K562 (cell line): Measurements from ENCODE around the gene PAPSS2. TPM values are rescaled to one million over a fixed set of nuclear protein-coding genes. Genes with fewer than 3 reads are reported as not detected.

Source experiments
- ATAC-seq: fragments of 200-7000 bp; cut with Tn5 transposase; 3 replicates; pipeline ENCODE4 v1.9.1; 2020; ENCODE audit warnings: moderate library complexity
- BruUV-seq: library from RNA; stranded (reverse); fragments of 400-500 nt; replicated peaks from 2 replicates; lab custom pipeline; 2021; lab: Mats Ljungman, UMichigan
- CTCF ChIA-PET: fragments of 300-600 bp; formaldehyde crosslinking; extraction: SDS; loops from one replicate; lab custom pipeline; 2021; ENCODE audit warnings: low intra/inter-chr PET ratio; lab: Yijun Ruan, JAX
- POLR2A ChIA-PET: fragments of 300-600, 350-650 bp; sonication (Branson Sonifier 250); formaldehyde crosslinking; extraction: SDS; loops from one replicate; lab custom pipeline; 2021; ENCODE audit warnings: antibody characterized with exemption, inconsistent platforms; lab: Yijun Ruan, JAX
- DNase-seq, 4 experiments: peaks; one replicate each; pipeline versions ENCODE4 v3.0.0 to v3.0.0-alpha.2; 2011 to 2018; ENCODE audit warnings: low spot score in 3 of 4, mixed read lengths in 3 of 4; ENCODE audit errors: extremely low read depth in 1 of 4
- FAIRE-seq: peaks from 2 replicates; lab custom pipeline; 2011; peaks lifted over from hg19 to GRCh38; lab: Jason Lieb, UNC
- H2AFZ ChIP-seq: 2 replicates; pipeline ENCODE4 v1.6.0; 2011; ENCODE audit warnings: low read depth, low read length, control low read depth, inconsistent platforms
- H3K27ac ChIP-seq: fragments of 200-600 bp; 3 replicates; pipeline ENCODE4 v1.8.0; 2011; ENCODE audit warnings: low read depth, mild to moderate bottlenecking, control low read depth, inconsistent platforms, low read length, moderate library complexity, mixed read lengths; ENCODE audit errors: extremely low read depth
- H3K27me3 ChIP-seq, 2 experiments: fragments of 300-600 bp in 1 of 2; 2 replicates in 1 of 2; 3 replicates in 1 of 2; pipeline versions ENCODE4 v1.6.0 to v1.8.0; 2011; ENCODE audit warnings: inconsistent platforms in 2 of 2, low read length in 2 of 2, mild to moderate bottlenecking in 1 of 2, mixed read lengths in 1 of 2, moderate library complexity in 1 of 2; ENCODE audit not compliant: control insufficient read depth in 2 of 2, insufficient read depth in 2 of 2
- H3K36me3 ChIP-seq: fragments of 300-600 bp; 3 replicates; pipeline ENCODE4 v1.8.0; 2011; ENCODE audit warnings: mild to moderate bottlenecking, low read length, inconsistent platforms; ENCODE audit not compliant: control insufficient read depth, insufficient read depth
- H3K4me1 ChIP-seq, 2 experiments: fragments of 200-600 bp in 1 of 2; replicated peaks in 1 of 2; 2 replicates in 1 of 2; 3 replicates in 1 of 2; pipeline versions ENCODE4 v1.5.1 to v1.8.0; 2011; ENCODE audit warnings: inconsistent platforms in 2 of 2, low read length in 2 of 2, mild to moderate bottlenecking in 1 of 2, mixed read lengths in 1 of 2, moderate library complexity in 1 of 2; ENCODE audit not compliant: control insufficient read depth in 2 of 2, insufficient read depth in 2 of 2
- H3K4me2 ChIP-seq: 2 replicates; pipeline ENCODE4 v1.6.1; 2011; ENCODE audit warnings: low read length, control low read depth, inconsistent platforms, mixed read lengths; ENCODE audit not compliant: insufficient read depth
- H3K4me3 ChIP-seq: fragments of 200-600 bp; sonication (generic), shearing (Covaris generic); 2 replicates; pipeline ENCODE4 v1.5.1; 2016; ENCODE audit warnings: control low read depth, inconsistent platforms
- H3K79me2 ChIP-seq: fragments of 200-600 bp; 3 replicates; pipeline ENCODE4 v1.8.0; 2011; ENCODE audit warnings: low read length, inconsistent platforms; ENCODE audit not compliant: control insufficient read depth, insufficient read depth
- H3K9ac ChIP-seq, 2 experiments: 2 replicates each; pipeline versions ENCODE4 v1.6.0 to v1.6.1; 2011; ENCODE audit warnings: low read depth in 2 of 2, low read length in 2 of 2, control low read depth in 1 of 2, inconsistent platforms in 1 of 2, mild to moderate bottlenecking in 1 of 2, mixed read lengths in 1 of 2; ENCODE audit not compliant: insufficient read depth in 1 of 2
- H3K9me1 ChIP-seq: one replicate; pipeline ENCODE4 v1.6.0; 2011; ENCODE audit warnings: inconsistent platforms, mild to moderate bottlenecking, low read length, moderate library complexity; ENCODE audit not compliant: control insufficient read depth, insufficient read depth
- H3K9me3 ChIP-seq: replicated peaks from 2 replicates; pipeline ENCODE4 v1.5.1; 2011; ENCODE audit warnings: low read depth, low read length, inconsistent platforms; ENCODE audit not compliant: control insufficient read depth, insufficient read depth
- H4K20me1 ChIP-seq: replicated peaks from 2 replicates; pipeline ENCODE4 v1.6.1; 2011; ENCODE audit warnings: low read length, inconsistent platforms, mixed read lengths; ENCODE audit not compliant: control insufficient read depth, insufficient read depth
- CHD1 ChIP-seq: fragments of 200-600 bp; sonication (generic); IDR thresholded peaks from one replicate; pipeline ENCODE4 v1.6.1; 2012; ENCODE audit warnings: mild to moderate bottlenecking, moderate library complexity, low read length, inconsistent platforms
- HES1 ChIP-seq: fragments of 450-650 bp; IDR thresholded peaks from 2 replicates; pipeline ENCODE4 v1.6.1; 2016; ENCODE audit warnings: low read depth, mild to moderate bottlenecking, moderate library complexity
- KHSRP ChIP-seq: fragments of 450-650 bp; IDR thresholded peaks from 2 replicates; pipeline ENCODE4 v1.6.1; 2017
- PML ChIP-seq: IDR thresholded peaks from 2 replicates; pipeline ENCODE4 v1.6.1; 2012; ENCODE audit warnings: low read length, inconsistent platforms
- ZNF324 ChIP-seq: fragments of 250-450 bp; sonication (Bioruptor Pico); IDR thresholded peaks from 2 replicates; pipeline ENCODE4 v1.4.0; 2020; ENCODE audit warnings: mild to moderate bottlenecking
- WGBS: fragments of 100-300 bp; shearing (Covaris generic); methylation state at CpG from one replicate; pipeline ENCODE4 v1.1.6; 2016; ENCODE audit warnings: low coverage, mixed read lengths; ENCODE audit not compliant: insufficient coverage; ENCODE audit errors: missing lambda C conversion rate; 5-methylcytosine and 5-hydroxymethylcytosine counted together
- in situ Hi-C: fragments of 300-500 bp; cut with MboI; formaldehyde crosslinking; loops from 4 replicates; pipeline ENCODE4 v1.15.0; 2018; ENCODE audit warnings: inconsistent platforms, mixed read lengths
- intact Hi-C: fragments of 100-400 bp; cut with micrococcal nuclease; formaldehyde crosslinking; loops from 2 replicates; pipeline ENCODE4 v1.14.2; 2022
- polyA plus RNA-seq, 8 experiments: library from polyadenylated mRNA; depleted of rRNA in 4 of 8; stranded (reverse) in 5 of 8; unstranded in 3 of 8; fragments of >200 nt; fragmentation: Nextera tagmentation in 2 of 8; fragmentation: Illumina TruSeq in 1 of 8; extraction: Ambion mirVana in 2 of 8; extraction: Trizol in 1 of 8; gene quantifications; 2 replicates each; pipeline versions ENCODE4 v1.2.1 to v1.2.3, GENCODE V29; 2011 to 2014; ENCODE audit warnings: inconsistent platforms in 1 of 8, missing spikeins in 1 of 8
- total RNA-seq, 7 experiments: library from RNA; depleted of rRNA in 6 of 7; stranded (reverse); fragments of >200 nt in 6 of 7; fragmentation: Illumina TruSeq in 2 of 7; extraction: Trizol in 2 of 7; gene quantifications; 2 replicates each; pipeline versions ENCODE4 v1.2.1 to v1.2.3, GENCODE V29; 2011 to 2021; ENCODE audit warnings: low replicate concordance in 1 of 7
- TF ChIP-seq, protein P1 (sequence below): sonication (generic); formaldehyde crosslinking; IDR thresholded peaks from 2 replicates; pipeline ENCODE4 v1.8.0; 2022; ENCODE audit warnings: mild to moderate bottlenecking, missing genetic modification reagents
- TF ChIP-seq, protein P2 (sequence below): fragments of 250-450 bp; sonication (Bioruptor Pico); IDR thresholded peaks from 2 replicates; pipeline ENCODE4 v1.5.0; 2021; ENCODE audit warnings: mild to moderate bottlenecking, moderate library complexity

Gene PAPSS2
- total and polyA plus RNA-seq, 9 of the 15 experiments (the other 6 are each of a cell fraction or from before 2014, with no cell fraction given), result 0.01 to 0.29 TPM; not detected in 7

DNA sequence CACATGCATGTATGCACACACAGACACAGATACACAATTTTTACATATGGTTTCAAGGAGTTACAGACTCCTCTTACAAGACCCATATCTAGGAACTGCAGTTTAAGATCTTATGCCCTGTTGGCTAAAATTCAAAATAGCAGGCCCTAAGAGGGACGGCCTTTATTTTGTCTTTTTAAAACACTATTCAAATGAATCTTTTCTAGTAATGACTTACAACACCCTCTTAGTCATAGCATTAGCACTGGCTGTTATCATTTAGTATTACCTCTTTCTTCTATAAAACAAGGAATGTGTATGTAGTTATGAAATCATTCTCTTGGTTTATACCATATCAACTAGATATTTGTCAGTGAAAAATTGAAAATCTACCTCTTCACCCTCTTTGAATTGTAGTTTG is 15.3 kb downstream of the PAPSS2 start (continued):
- TF ChIP-seq PML, result no peak

GRCh38 chr10:87675396-87676376 is 16.0 kb downstream of the PAPSS2 start:
- TF ChIP-seq CHD1 (no peak), HES1 (no peak), ZNF324 (CRISPR knock-in tag) (no peak), KHSRP (no peak)
- TF ChIP-seq, protein P1, sequence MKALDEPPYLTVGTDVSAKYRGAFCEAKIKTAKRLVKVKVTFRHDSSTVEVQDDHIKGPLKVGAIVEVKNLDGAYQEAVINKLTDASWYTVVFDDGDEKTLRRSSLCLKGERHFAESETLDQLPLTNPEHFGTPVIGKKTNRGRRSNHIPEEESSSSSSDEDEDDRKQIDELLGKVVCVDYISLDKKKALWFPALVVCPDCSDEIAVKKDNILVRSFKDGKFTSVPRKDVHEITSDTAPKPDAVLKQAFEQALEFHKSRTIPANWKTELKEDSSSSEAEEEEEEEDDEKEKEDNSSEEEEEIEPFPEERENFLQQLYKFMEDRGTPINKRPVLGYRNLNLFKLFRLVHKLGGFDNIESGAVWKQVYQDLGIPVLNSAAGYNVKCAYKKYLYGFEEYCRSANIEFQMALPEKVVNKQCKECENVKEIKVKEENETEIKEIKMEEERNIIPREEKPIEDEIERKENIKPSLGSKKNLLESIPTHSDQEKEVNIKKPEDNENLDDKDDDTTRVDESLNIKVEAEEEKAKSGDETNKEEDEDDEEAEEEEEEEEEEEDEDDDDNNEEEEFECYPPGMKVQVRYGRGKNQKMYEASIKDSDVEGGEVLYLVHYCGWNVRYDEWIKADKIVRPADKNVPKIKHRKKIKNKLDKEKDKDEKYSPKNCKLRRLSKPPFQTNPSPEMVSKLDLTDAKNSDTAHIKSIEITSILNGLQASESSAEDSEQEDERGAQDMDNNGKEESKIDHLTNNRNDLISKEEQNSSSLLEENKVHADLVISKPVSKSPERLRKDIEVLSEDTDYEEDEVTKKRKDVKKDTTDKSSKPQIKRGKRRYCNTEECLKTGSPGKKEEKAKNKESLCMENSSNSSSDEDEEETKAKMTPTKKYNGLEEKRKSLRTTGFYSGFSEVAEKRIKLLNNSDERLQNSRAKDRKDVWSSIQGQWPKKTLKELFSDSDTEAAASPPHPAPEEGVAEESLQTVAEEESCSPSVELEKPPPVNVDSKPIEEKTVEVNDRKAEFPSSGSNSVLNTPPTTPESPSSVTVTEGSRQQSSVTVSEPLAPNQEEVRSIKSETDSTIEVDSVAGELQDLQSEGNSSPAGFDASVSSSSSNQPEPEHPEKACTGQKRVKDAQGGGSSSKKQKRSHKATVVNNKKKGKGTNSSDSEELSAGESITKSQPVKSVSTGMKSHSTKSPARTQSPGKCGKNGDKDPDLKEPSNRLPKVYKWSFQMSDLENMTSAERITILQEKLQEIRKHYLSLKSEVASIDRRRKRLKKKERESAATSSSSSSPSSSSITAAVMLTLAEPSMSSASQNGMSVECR (CRISPR knock-in tag), result no peak
- TF ChIP-seq, protein P2, sequence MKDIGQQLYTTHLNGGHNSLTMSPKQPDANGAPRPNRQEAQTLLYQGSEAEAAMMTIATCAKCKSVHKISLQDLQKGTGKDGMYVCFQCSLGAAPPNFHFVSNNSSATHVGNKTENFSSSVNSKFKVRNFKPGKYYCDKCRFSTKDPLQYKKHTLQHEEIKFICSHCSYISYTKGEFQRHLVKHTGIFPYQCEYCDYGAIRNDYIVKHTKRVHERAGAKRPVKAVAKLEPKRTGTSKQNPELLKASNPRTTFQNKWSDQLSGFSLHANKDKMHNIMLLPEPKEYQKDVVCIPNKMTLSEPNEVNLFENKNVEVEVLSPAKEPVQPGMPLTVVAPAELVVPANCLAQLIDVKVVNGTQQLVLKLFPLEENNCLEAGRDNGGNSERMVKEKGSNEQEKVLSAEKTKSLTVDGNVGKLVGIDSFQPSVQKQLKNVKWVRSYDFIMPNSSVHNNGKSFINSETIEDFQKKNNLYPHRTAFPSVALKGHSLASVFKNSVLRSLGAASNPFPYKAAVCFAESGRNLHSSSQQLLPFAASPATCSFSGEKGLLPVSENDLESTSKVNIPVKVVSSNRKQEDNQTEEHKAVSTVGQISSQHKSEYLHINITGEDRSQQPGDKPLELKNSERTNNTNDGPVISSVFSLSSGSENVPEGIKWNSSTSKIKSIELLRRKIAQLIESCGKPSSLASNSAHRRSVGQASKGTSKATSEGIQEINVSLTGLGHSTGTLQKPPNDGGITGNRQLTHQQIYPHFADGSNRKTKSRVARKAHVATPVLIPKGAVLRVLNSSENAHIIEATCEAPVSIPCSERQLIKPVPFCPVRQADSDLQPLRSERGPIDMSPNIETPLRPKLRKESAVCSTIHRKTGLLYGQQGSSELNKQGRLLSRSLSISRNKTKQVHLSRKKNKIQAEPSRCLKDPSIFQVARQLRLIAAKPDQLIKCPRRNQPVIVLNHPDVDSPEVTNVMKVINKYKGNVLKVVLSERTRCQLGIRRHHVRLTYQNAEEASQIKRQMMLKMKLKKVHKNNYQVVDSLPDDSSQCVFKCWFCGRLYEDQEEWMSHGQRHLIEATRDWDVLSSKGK (CRISPR knock-in tag), result no peak
- Histone ChIP-seq H3K27ac (no peak overlapping the region), H4K20me1 (no peaks in the 10 kb centered on the region), H3K9ac (no peak overlapping the region), H2AFZ (no peak overlapping the region), H3K4me3 (no peak overlapping the region), H3K27me3 (no peaks in the 10 kb centered on the region; a peak in 1 of 5 replicates), H3K4me1 (no peaks in the 10 kb centered on the region), H3K36me3 (no peaks in the 10 kb centered on the region), H3K4me2 (no peak overlapping the region), H3K9me3 (no peaks in the 10 kb centered on the region), H3K79me2 (no peaks in the 10 kb centered on the region), H3K9me1 (no peaks in the 10 kb centered on the region)
- DNase-seq (no peak), ATAC-seq (no peak), FAIRE-seq (no peak)
- CTCF ChIA-PET, result no interaction called here
- intact Hi-C loops, result no loop called here
- BruUV-seq, result no TSS peak
- in situ Hi-C loops, result no loop called here
- 27% methylated on average over 8 of the region's 8 CpGs for WGBS
- POLR2A ChIA-PET, result no interaction called here
